Brain pericyte (primary cell): ENCODE data around the gene SLC22A6.

Source experiments
- DNase-seq: peaks from one replicate; pipeline ENCODE4 v3.0.0-alpha.2; 2012; ENCODE audit warnings: low read depth, low spot score

The SLC22A6 gene, protein sequence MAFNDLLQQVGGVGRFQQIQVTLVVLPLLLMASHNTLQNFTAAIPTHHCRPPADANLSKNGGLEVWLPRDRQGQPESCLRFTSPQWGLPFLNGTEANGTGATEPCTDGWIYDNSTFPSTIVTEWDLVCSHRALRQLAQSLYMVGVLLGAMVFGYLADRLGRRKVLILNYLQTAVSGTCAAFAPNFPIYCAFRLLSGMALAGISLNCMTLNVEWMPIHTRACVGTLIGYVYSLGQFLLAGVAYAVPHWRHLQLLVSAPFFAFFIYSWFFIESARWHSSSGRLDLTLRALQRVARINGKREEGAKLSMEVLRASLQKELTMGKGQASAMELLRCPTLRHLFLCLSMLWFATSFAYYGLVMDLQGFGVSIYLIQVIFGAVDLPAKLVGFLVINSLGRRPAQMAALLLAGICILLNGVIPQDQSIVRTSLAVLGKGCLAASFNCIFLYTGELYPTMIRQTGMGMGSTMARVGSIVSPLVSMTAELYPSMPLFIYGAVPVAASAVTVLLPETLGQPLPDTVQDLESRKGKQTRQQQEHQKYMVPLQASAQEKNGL

DNA sequence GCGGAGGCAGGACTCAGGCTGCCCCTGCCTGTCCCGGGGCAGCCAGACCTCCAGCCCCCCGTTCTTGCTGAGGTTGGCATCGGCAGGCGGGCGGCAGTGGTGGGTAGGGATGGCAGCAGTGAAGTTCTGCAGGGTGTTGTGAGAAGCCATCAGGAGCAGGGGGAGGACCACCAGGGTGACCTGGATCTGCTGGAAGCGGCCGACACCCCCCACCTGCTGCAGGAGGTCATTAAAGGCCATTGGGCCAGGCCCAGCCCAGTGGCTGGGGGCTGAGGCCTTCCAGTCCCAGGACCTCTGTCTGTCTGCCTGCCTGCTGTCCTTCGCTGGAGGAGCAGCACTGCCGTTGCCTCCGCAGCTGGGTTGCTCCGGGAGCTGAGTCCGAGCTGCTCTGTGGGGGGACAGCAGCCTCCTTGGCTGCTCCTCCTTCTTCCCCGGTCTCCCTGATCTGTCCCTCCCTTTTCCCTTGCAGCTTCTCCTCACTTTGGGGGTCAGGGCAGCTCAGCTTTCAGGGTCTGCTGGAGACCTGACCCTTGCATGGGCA is at the start of gene SLC22A6:
Gene SLC22A6 (minus strand): TSS at position 517 of the 541 bp plus-strand sequence. CDS start 277 bp downstream, at position 240.
- no peak for DNase-seq

DNA sequence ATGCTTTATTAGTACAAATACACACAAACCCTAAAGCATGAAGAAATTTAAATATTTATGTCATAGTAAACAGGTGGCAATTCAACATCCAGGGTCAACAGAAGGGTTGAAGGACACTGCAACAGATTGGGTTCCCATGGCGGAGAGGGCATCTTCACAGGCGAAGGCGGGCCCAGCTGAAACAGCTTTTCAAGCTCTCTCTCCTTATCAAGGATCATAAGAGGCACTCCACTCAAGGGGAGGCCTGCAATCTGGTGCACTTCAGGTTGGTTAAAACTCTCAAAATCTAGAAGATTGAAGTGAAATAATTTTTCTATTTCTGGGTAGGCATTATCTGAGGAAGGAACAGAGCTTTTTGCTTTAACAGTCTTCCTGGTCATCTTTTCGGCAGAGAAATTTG is 47.7 kb upstream of the SLC22A6 start:
- no peak for DNase-seq

DNA sequence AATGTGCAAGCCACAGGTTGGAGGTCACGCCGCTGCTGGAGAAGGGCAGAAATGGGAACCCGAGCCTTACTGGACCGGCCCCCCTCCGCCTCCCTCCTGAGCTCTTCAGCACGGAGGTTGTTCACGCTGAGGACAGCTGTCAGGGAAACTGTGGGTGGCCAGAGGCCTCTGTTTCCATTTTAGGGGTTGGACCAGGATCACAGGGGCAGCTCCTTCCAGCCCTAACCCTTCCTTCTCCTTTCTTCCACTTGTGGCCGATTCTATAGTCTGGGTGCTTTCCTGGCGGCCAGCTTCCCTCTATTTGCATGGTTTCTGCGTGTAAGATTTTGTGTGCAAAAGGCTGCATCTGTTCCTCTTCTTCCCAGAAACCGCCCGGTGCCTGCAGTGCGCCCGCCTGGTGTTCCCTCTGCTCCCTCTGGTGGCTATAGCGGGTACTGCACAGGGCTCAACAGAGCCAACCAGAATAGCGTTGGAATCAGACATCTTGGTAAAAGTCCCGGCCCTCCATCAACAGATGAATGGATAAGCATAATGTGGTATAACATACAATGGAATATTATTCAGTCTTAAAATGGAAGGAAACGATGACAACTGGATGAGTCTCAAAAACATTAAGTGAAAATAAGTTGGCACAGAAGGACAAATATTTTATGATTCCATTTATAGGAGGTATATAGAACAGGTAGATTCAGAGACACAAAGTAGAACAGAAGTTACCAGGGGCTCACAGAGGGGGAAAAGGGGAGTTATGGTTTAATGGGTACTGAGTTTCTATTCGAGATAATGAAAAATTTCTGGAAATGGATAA is 39.3 kb upstream of the SLC22A6 start:
- peak; percentile 47 for DNase-seq

DNA sequence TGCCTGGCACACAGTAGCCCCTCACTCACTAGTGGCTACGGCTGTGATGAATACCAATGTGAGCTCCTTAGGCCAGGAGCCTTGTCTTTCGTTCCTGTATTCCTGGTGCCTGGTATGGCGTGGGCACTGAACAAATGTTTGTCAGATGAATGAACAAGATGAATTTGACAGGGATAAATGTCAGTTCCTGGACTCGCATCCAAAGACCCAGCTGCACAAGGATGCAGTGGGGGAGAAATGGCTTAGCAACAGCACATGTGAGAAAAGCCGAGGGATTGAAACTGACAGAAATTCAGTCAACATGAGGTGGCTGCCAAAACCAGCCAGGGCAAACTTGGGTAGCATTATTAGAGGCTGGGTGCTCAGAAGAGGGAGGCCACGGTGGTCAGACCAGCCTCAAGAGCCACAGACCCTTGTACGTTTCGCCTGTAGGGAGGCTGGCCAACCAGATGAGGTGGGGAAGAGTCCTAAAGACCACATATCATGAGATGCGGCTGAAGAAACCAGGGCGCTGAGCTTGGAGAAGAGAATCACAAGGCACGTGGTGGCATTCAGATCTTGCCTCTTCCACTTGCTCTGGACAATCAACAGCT is 38.6 kb upstream of the SLC22A6 start:
- no peak for DNase-seq

DNA sequence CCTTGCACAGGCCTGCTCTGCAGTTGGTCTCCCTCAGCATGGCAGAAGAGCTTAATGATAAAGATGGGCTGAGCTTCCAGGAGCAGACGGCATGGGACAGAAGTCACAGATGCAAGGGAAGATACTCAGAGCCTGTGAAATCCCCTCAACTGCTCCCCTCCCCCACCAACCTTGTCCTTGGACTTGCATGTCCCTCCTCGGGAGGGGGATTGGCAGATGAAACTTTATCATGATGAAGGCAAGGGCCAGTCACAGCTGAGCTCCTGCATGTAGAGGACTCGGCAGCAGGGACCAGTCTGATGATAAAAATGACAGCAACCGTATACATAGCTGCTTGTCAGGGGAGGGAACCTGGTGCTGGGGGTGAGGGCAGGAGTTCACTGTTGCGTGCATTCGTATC is 37.7 kb upstream of the SLC22A6 start:
- DNase-seq, result no peak

DNA sequence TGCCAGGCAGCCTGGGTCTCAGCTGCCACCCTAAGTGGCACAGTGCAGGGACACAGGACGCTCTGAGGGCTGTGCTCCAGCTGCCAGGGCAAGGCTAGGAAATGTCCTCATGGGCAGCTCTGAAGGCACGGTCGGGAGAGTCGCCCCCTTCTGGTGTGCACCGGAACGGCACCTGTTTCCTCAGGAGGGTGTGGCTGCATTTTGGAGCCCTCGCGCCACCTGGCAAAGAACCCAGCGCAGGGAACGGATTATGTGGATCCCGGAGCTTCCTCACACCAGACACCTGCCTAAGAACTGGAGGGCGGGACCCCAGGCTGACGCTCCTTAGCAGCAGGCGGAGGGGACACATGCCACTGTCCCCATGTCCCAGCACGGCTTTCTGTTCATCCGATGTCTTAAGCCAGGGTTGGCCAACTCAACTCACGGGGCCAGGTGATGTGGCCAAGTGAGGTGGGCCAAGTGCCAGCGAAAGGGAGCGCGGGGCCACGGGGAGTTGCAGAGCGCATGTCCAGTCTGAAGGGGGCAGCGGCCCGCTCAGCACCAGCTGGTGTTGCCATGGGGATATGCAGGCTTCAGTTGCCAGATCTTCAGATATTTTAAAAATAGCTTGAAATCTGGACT is 36.0 kb upstream of the SLC22A6 start:
- DNase-seq, result no peak

DNA sequence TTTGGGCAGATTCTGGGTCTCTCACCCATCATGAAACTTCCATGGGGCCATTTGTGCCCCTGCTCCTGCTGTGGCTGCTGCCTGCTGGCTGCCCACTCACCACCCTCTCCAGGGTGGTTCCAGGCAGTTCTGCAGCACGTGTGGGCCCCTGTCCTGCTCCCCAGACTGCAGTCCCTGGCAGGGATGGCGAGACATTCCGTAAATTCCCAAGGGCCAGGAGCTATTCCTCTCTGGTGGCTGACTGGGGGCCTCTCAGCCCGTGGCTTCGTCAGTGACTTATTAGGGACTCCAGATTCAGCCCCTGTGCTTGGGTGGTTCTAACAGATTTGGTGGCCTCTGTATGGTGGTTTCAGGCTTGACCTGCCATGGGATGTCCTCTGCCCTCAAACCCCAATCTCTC is 34.7 kb upstream of the SLC22A6 start:
- no peak for DNase-seq

DNA sequence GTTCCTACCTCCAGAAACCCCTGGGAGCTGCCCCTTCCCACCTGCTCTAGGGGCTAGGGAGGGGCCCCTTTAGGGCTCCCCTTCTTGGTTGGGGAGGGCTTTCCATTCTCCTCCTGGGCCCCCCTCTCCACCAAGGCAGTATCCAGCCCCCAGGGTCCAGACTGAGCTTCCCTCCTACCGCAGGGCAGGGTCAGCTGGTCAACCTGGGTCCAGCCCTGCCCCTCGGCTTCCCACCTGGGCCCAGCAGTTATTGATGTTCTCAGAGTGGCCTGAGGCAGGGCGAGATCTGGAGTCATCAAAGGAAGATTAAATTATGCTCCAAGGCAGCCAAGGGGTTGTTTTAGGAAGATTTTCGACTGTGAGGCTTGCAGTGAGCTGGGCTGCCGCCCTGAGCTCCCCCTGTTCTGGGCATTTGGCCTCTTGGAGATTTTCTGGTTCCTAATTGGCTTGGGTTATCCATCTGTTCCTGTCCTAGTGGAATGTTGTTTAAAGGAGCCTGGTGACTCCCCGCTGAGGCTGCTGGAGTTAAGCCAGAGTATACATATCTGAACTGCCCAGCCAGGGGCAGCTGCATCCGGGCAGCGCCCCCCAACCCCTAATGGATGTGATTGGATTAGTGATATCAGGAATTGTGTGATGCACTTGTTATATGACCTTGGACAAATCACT is 32.7 kb upstream of the SLC22A6 start:
- DNase-seq, result no peak

DNA sequence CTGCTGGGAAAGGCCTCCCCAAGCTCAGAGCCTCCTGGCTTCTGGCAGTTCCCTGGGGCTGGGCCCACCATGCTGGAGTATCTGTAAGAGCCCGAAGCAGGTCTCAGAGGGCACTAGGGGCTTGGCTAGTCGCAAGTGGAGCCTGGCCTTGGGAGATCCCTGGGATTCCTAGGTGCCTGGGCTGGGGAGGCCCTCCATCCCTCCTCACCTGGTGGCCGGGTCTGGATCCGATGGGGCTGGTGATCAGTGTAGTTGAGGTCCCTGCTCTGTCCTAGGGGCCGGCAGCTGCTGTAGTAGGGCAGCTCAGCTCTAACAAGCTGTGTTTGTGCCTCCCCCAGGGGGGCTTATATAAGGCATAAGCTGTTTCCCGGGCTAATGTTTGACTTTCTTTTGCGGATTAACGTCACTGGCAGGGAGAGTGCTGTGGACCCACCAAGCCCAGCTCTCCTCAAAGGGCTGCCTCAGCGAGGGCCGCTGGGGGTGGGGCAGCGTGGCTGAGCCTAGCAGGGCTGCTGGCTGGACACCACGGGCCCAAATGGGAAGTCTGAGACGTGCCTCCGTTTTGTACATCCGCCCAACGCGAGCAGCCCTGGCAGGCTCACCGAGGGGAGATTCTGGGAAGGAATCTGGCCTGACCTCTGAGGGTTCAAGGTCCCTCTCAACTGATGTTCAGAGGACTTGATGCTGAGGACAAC is 30.9 kb upstream of the SLC22A6 start, which contains the start of gene SLC22A8:
Gene SLC22A8 (minus strand): TSS at position 321 of the 695 bp plus-strand sequence. CDS start 883 bp downstream, outside the sequence.
- DNase-seq, result no peak

DNA sequence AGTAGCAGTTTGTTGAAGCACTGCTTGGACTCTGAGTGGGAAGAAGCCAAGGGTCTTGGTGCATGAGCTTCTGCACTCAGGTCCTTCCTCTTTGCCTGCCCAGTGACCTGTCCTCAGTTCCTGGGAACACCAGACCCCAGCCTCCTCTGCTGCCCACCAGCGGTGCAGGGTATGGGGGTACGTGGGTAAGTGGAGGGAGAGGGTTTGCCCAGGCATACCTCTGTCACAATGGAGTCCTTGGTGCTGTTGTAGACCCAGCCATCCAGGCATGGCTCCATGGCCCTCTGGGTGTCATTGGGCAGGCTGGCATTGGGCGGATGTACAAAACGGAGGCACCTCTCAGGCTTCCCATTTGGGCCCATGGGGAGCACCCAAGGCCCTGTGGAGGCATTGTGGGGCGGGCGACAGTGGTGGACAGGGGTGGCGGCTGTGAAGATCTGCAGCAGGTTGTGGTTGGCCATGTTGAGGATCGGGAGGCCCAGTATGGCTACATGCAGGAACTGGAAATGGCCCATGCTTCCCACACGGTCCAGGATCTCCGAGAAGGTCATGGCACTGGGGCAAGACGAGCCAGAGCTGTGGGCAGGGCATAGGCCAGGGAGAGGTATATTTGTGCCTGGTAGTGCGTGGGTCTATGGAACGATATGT is 29.8 kb upstream of the SLC22A6 start:
- DNase-seq, result no peak

DNA sequence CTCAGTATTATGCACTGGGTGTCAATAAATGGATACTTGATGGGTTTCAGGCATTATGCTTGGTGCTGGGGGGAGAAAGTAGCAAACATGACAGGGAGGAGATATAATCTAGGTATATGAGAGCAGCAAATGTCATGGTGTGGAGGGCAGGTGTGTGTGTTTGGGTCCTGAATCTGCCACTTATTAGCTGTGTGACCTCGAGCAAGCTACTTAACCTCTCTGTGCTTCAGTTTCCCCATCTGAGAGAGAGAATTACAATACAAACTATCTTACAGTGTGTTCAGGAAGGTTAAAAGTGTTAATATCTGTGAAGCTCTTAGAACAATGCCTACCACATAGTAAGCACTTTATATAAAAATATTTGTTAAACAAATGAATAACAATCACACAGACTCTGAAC is 28.1 kb upstream of the SLC22A6 start:
- no peak for DNase-seq

DNA sequence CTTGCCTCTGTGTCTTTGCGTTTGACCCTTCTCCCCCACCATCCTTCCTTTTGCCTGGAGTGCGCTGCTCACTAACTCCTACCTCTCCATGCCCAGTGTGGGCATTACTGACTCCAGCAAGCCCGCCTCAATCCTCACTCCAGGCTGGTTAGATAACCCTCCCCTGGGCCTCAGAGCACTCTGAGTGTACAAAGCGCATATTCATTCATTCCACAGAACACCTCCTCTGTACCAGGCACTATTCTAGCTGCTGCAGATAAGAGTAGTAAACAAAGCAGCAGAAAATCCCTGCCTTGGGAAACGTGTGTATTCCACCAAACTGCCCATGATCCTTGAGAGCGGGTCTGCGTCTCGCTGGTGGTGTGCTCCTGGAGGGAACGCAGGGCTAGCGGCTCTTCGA is 27.7 kb upstream of the SLC22A6 start:
- DNase-seq, result no peak

DNA sequence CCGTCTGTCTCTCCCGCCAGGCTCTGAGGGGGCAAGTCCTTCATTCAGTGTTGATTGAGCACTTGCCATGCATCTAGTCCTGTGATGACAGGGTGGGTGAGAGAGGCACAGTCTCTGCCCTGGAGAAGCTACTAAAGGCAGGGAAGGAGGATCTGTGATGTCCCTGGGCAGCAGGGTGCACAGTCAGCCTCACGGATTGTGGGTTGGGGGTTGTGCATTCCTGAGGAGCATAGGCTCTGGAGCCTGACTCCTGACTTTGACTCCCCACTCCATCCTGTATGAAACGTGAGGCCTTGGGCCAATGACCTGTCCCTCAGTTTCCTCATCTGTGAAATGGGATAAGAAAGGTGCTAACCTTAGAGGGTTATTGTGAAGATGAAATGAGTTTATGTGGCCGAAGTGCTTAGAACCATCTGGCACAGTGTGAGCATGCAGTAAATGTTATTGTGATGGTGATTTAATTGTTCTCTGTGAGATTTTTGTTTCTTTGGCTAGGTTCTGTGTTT is 26.2 kb upstream of the SLC22A6 start:
- DNase-seq, result no peak

DNA sequence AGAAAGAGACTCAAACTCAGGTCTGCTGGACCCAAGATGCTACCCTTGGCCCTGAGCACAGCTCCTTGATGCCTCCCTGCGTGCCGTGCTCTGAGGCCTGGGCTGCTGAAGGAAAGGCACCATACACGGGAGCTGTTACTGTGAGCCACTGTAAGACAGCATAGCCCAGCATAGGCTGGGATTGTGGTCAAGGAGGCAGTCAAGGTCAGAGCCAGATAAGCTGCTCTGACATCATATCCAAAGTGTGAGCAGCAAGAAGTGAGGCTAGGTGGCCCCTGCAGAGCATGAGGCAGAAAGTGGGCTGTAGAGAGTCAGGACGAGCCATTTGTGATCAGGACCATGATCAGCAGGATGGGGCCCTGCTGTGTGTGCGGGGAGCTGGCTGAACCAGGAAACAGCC is 23.2 kb upstream of the SLC22A6 start:
- DNase-seq, result no peak

DNA sequence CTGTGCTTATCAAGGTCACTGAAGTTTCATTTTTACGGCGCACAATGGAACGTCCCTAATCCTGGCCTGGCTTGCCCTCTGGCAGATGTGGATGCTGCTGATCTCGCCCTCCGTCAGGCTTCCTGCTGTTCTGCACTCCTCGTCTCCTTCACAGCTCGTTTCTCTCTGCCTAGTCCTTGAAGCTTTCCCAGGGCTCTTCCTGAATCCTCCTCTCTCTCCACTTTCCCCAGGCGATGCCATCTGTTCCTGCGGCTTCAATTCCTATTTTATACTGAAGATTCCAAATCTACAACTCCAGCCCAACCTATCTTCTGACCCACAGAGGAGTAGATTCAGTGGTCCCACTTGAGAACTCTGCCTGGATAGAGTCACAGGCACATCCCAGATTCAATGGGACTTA is 16.7 kb upstream of the SLC22A6 start:
- no peak for DNase-seq

DNA sequence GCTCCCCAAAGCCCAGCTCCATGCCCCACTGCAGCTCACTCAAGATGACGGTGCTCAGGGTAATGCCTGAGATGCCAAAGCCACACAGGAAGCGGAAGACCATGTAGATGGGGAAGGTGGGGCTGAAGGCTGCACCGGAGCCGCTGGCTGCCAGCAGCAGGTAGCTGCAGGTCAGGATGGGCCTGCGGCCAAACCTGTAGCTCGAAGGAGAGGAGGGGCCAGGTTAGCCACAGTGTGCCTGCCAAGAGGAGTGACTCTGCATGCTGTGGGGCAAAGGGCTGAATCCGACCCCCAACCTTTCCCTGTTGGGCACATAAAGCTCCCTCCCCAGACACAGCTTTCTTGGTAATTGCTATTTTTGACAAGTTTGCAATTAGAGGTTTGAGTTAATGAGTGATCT is 14.9 kb upstream of the SLC22A6 start:
- DNase-seq, result no peak

DNA sequence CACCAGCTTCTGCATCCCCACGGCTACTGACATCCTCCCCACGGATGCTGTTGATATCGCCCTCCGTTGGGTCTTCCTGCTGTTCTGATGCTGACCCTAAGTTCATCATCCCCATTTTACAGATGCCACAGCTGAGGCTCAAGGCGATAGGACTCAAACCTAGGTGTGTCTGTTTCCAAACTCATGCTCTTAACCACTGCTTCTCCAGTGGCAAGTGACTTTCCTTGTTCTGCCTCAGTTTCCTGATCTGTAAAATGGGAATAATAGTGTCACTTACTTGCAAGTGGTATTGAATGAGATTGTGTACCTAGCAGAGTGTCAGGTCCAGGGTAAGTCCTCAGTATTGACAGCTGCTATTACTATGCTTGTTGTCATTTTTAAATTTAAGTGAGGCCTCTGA is 14.4 kb upstream of the SLC22A6 start:
- DNase-seq, result no peak

DNA sequence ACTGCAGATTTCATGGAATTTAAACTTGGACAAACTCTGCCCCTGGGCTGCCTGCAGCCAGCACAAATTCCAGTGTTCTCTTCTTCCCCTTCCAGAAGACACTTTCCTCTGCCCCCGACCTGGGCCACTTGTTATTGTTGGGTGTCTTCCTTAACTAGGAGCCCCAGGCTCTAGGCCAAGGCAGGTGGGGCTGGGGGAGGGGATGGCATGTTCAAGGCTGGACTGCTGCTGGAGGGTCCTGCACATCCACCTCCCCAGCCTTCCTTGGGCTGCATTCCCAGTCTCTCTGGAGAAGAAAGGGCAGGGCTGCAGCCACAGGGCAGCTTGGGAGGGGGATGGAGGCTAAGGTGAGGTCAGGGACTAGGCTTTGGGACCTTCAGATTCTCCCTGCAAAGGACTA is 11.5 kb upstream of the SLC22A6 start:
- no peak for DNase-seq

DNA sequence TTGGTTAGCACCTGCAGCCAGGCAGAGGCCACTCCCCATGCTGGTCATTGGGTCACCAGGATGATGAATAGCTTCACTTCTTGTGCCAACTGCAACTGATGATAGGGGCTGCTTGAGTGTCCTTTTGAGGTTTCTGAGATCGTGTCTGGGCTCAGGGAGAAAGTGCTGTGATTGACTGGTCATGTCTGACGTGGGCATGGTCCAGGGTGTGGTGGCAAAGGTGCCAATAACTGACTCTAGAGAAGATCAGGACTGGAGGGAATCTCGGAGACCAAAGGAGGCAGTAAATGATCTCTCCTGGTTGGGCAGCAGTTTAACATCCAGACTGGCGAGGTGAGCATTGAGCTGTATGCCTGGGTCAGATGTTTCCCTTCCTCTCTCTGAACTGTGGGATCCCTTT is 10.0 kb upstream of the SLC22A6 start:
- DNase-seq, result no peak

DNA sequence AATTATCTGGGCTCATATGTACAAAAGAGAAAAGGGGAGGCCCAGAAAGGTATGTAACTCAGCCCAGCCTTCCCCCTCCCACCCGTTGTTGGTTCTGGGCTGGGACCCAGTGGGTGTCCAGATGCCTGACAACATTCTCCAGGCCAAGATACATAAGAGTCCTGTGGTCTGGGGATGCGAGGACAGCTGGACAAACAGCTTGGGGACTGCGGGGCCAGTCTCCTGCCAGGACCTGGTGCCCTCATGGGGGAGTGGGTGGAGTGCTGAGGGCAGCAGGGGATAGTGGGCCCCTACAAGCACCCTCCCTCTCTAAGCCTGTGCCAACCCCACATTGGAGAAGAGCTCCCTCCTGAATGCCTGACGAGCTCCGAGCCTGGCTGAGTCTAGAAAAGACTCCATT is 3.5 kb upstream of the SLC22A6 start:
- DNase-seq, result peak; percentile 67
